ENCODE data around the gene P4HA2. TPM values are rescaled to one million over a fixed set of nuclear protein-coding genes. Genes with fewer than 3 reads are reported as not detected.

The P4HA2 gene
- total and polyA plus RNA-seq, 2 of the 8 experiments (the other 6 are each of a cell fraction or from before 2014, with no cell fraction given), result 7.4 to 9.3 TPM

DNA sequence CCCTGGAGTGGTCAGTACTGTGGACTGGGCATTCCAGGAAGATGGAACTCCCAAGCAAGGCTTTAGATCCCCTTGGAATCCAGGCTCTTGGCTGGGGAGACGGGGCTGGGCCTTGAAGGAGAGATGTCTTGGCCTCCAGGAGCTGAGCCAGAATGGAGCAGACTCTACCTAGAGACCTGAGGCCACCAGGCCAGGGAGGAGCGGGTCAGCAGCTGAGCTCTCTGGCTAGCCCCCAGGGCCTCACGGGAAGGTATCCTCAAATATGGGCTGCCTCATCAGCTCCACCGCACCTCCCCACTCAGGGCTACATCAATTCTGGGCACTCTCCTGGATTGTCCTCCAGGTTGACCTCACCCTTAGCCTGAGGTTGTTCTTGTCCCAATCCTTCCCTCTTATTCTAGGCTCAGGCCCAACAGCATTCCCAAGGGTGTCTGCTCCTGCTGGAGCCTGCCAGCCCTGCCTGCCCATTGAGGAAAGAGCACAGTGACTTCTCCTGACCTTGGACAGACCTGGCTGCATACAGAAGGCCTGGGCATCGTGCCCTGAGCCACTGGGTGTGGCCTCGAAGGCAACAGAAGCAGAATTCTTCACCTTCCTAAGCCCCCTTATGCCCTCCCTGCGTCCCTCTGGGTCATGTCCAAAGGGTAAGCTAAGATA, 26.8 kb upstream of the P4HA2 start:
- Histone ChIP-seq H3K9me3 (ENCODE audit: insufficient read depth in 2 of 2, low read depth in 1 of 2, low read length in 1 of 2) (no peaks in the 10 kb centered on the region), H3K23ac (ENCODE audit: insufficient read length) (no peak overlapping the region), H3K56ac (replicated peaks; ENCODE audit: insufficient read length, low read depth, low read length) (no peak overlapping the region), H2BK15ac (ENCODE audit: low read length) (no peak overlapping the region), H4K5ac (ENCODE audit: insufficient read length, low read depth, low read length) (no peak overlapping the region), H3K27ac (ENCODE audit: low read depth, low read length) (no peak overlapping the region), H3K4me2 (ENCODE audit: insufficient read depth in 1 of 2, low read depth in 2 of 2, low read length in 2 of 2) (no peak overlapping the region), H3K23me2 (ENCODE audit: low read depth, low read length) (peaks cover 10% of the 10 kb centered on the region; the same call in 1 of the 2 replicates), H2BK20ac (ENCODE audit: low read length) (no peak overlapping the region), H3K14ac (ENCODE audit: insufficient read length) (no peak overlapping the region), H2BK5ac (ENCODE audit: low read depth, low read length) (no peak overlapping the region), H3K18ac (ENCODE audit: extremely low read depth, low read length) (no peak overlapping the region), H3K4ac (replicated peaks; ENCODE audit: insufficient read length, low read depth, low read length) (no peak overlapping the region), H2BK12ac (ENCODE audit: low read depth, low read length) (no peak overlapping the region), H3K4me3 (ENCODE audit: extremely low read depth in 1 of 4, insufficient read depth in 2 of 4, low read depth in 3 of 4, low read length in 4 of 4) (no peak overlapping the region), H2BK120ac (replicated peaks; ENCODE audit: low read depth, low read length) (no peak overlapping the region), H2AFZ (ENCODE audit: low read length) (no peak overlapping the region), H4K91ac (replicated peaks; ENCODE audit: insufficient read length, low read length) (no peak overlapping the region), H3K9ac (replicated peaks in 1 of 4; ENCODE audit: extremely low read depth in 1 of 4, low read depth in 3 of 4, low read length in 3 of 4) (no peak overlapping the region), H3K4me1 (replicated peaks in 1 of 4; ENCODE audit: control insufficient read depth in 3 of 4, insufficient read depth in 4 of 4, low read length in 3 of 4) (peaks cover 5 to 16% (median 6%) of the 10 kb centered on the region in 4 experiments), H4K8ac (ENCODE audit: extremely low read depth, insufficient read depth, low read length) (no peak overlapping the region), H2AK5ac (ENCODE audit: low read depth, low read length) (no peak overlapping the region), H3K79me2 (ENCODE audit: control insufficient read depth in 1 of 2, insufficient read depth in 2 of 2, low read length in 2 of 2) (no peaks in the 10 kb centered on the region), H3K79me1 (ENCODE audit: low read depth, low read length) (no peaks in the 10 kb centered on the region), H3K36me3 (ENCODE audit: control insufficient read depth in 2 of 4, insufficient read depth in 4 of 4, low read length in 3 of 4) (no peaks in the 10 kb centered on the region), H4K20me1 (replicated peaks in 1 of 2; ENCODE audit: control insufficient read depth in 1 of 2, insufficient read depth in 2 of 2, low read length in 2 of 2) (no peaks in the 10 kb centered on the region), H3K27me3 (replicated peaks in 1 of 4; ENCODE audit: control insufficient read depth in 3 of 4, extremely low read depth in 1 of 4, insufficient read depth in 3 of 4, low read length in 3 of 4) (peaks cover 0 to 10% (median 9%) of the 10 kb centered on the region in 4 experiments; a peak in 3 of 7 replicates)
- CTCF ChIA-PET (ENCODE audit: partially characterized antibody), result interaction anchor here (0.6 to 9.3 kb wide), 8 partner anchors 9 to 211 kb away, joined by 3 to 96 read pairs (median 5); no protein-coding TSS in a partner anchor
- POLR2A ChIA-PET (ENCODE audit: partially characterized antibody), result no interaction called here
- FAIRE-seq (no peak), DNase-seq (ENCODE audit: low read depth in 1 of 2, low spot score in 2 of 2) (no peak)
- TF ChIP-seq BACH1 (IDR thresholded peaks at IDR 0.05; ENCODE audit: low read length) (no peak), POLR2A (IDR thresholded peaks at IDR 0.05; ENCODE audit: control extremely low read depth in 1 of 2, low read depth in 2 of 2, low read length in 2 of 2) (no peak), PHF8 (conservative IDR thresholded peaks at IDR 0.05; ENCODE audit: low read depth, low read length) (no peak), RBBP5 (IDR thresholded peaks at IDR 0.05; ENCODE audit: borderline replicate concordance, low read depth, low read length) (no peak), ASH2L (IDR thresholded peaks at IDR 0.05; ENCODE audit: low read length) (no peak)
- TF ChIP-seq, protein P1, sequence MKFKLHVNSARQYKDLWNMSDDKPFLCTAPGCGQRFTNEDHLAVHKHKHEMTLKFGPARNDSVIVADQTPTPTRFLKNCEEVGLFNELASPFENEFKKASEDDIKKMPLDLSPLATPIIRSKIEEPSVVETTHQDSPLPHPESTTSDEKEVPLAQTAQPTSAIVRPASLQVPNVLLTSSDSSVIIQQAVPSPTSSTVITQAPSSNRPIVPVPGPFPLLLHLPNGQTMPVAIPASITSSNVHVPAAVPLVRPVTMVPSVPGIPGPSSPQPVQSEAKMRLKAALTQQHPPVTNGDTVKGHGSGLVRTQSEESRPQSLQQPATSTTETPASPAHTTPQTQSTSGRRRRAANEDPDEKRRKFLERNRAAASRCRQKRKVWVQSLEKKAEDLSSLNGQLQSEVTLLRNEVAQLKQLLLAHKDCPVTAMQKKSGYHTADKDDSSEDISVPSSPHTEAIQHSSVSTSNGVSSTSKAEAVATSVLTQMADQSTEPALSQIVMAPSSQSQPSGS (IDR thresholded peaks at IDR 0.05; ENCODE audit: low read length), result no peak
- TF ChIP-seq, protein P2, sequence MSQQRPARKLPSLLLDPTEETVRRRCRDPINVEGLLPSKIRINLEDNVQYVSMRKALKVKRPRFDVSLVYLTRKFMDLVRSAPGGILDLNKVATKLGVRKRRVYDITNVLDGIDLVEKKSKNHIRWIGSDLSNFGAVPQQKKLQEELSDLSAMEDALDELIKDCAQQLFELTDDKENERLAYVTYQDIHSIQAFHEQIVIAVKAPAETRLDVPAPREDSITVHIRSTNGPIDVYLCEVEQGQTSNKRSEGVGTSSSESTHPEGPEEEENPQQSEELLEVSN (IDR thresholded peaks at IDR 0.05), result no peak
- 81% methylated on average over 7 of the region's 7 CpGs; no CpG with 5 or more reads in 1 of the 2 experiments for WGBS, 2 experiments (ENCODE audit: extremely low coverage in 1 of 2, insufficient coverage in 1 of 2, insufficient read length in 1 of 2, insufficient replicate concordance in 2 of 2, low coverage in 1 of 2, low lambda C conversion rate in 2 of 2, missing lambda C conversion rate in 1 of 2)

All from H1 (cell line).